Activated B cell treated with CpG ODN at 0.5 μM for 24 hours (primary cell): ENCODE data around the gene AOPEP. TPM values are rescaled to one million over a fixed set of nuclear protein-coding genes. Genes with fewer than 3 reads are reported as not detected.

ENCODE experiments used
- ATAC-seq: fragments of 200-7000 bp; cut with Tn5 transposase; one replicate; pipeline ENCODE4 v1.10.0; 2021; ENCODE audit warnings: low read depth, mild to moderate bottlenecking, moderate library complexity
- CTCF ChIA-PET: fragments of 350-600 bp; sonication (Branson Sonifier 250); formaldehyde crosslinking; loops from one replicate; lab custom pipeline; 2021; ENCODE audit warnings: antibody characterized with exemption; lab: Charles Lee
- POLR2A ChIA-PET: fragments of 350-600 bp; sonication (Branson Sonifier 250); formaldehyde crosslinking; loops from one replicate; lab custom pipeline; 2021; ENCODE audit warnings: antibody characterized with exemption; lab: Charles Lee
- DNase-seq: peaks from one replicate; pipeline ENCODE4 v3.0.0; 2022
- H3K27ac Mint-ChIP-seq: one replicate; pipeline ENCODE4 v1.8.0; 2020; ENCODE audit warnings: mixed read lengths
- H3K27me3 Mint-ChIP-seq: one replicate; pipeline ENCODE4 v1.8.0; 2021; ENCODE audit warnings: mixed read lengths
- H3K36me3 Mint-ChIP-seq: one replicate; pipeline ENCODE4 v1.8.0; 2021; ENCODE audit warnings: low read depth, mixed read lengths
- H3K4me1 Mint-ChIP-seq: one replicate; pipeline ENCODE4 v1.8.0; 2021; ENCODE audit warnings: mixed read lengths
- H3K4me3 Mint-ChIP-seq: one replicate; pipeline ENCODE4 v1.8.0; 2020; ENCODE audit warnings: mild to moderate bottlenecking, mixed read lengths
- H3K9me3 Mint-ChIP-seq: one replicate; pipeline ENCODE4 v1.8.0; 2020; ENCODE audit warnings: mixed read lengths
- intact Hi-C: fragments of 100-400 bp; cut with micrococcal nuclease; formaldehyde crosslinking; loops from one replicate; pipeline ENCODE4 v1.15.1; 2024
- total RNA-seq: library from RNA; stranded (reverse); gene quantifications from 2 replicates; pipeline ENCODE4 v1.2.3, GENCODE V29; 2022
- TF ChIP-seq, protein P1 (sequence below): fragments of 200-600 bp; IDR thresholded peaks from one replicate; pipeline ENCODE4 v1.8.0; 2022; ENCODE audit warnings: antibody characterized with exemption, mild to moderate bottlenecking

AOPEP gene
- total RNA-seq, 1 donor from 2014 or later = 20.4 TPM

DNA sequence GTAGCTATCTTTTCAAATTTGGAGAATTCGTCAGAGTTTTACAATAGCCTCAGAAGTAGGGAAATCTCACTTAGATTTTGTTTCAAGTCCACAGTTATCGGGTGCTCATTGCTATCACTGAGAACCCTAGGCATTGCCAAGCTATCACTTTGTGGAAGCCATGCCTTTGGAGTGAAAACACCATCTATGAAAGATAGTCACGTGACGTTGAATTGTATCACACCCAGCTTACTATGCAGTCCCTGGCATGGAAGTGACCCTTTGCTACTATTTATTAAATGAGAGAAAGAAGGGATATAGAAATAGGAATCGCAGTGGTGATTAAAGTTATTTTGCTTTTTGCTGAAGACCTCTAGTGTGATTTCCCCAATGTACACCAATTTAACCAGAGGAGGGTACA, 97.2 kb downstream of the AOPEP start:
- Mint-ChIP-seq H3K36me3 (peaks cover 23% of the 10 kb centered on the region), H3K9me3 (no peaks in the 10 kb centered on the region), H3K27ac (no peak overlapping the region), H3K27me3 (no peaks in the 10 kb centered on the region), H3K4me3 (no peak overlapping the region), H3K4me1 (peaks cover 6% of the 10 kb centered on the region)
- intact Hi-C loops = no loop called here
- CTCF ChIA-PET = no interaction called here
- no peak for DNase-seq
- POLR2A ChIA-PET = interaction anchor here (1.1 kb wide), 1 partner anchor 297 kb away, joined by 3 read pairs; no protein-coding TSS in a partner anchor
- no peak for ATAC-seq
- TF ChIP-seq, protein P1, sequence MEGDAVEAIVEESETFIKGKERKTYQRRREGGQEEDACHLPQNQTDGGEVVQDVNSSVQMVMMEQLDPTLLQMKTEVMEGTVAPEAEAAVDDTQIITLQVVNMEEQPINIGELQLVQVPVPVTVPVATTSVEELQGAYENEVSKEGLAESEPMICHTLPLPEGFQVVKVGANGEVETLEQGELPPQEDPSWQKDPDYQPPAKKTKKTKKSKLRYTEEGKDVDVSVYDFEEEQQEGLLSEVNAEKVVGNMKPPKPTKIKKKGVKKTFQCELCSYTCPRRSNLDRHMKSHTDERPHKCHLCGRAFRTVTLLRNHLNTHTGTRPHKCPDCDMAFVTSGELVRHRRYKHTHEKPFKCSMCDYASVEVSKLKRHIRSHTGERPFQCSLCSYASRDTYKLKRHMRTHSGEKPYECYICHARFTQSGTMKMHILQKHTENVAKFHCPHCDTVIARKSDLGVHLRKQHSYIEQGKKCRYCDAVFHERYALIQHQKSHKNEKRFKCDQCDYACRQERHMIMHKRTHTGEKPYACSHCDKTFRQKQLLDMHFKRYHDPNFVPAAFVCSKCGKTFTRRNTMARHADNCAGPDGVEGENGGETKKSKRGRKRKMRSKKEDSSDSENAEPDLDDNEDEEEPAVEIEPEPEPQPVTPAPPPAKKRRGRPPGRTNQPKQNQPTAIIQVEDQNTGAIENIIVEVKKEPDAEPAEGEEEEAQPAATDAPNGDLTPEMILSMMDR = no peak

- TF ChIP-seq, protein P1 = no peak
- ChIA-PET CTCF (no interaction called here), POLR2A (interaction anchor here (1.1 kb wide), 1 partner anchor 297 kb away, joined by 3 read pairs; no protein-coding TSS in a partner anchor)
- H3K4me3 Mint-ChIP-seq = no peak overlapping the region
- H3K27ac Mint-ChIP-seq = no peak overlapping the region
- H3K27me3 Mint-ChIP-seq = no peaks in the 10 kb centered on the region
- H3K4me1 Mint-ChIP-seq = peaks cover 6% of the 10 kb centered on the region
- no peak for ATAC-seq
- peaks cover 23% of the 10 kb centered on the region for H3K36me3 Mint-ChIP-seq
- intact Hi-C loops = no loop called here
- DNase-seq = no peak
- H3K9me3 Mint-ChIP-seq = no peaks in the 10 kb centered on the region
Observed at GRCh38 chr9:94824411-94824810, 97.9 kb downstream of the AOPEP start.

GRCh38 chr9:94824913-94825610, 98.6 kb downstream of the AOPEP start:
- DNase-seq (no peak), ATAC-seq (no peak)
- peaks cover 6% of the 10 kb centered on the region for H3K4me1 Mint-ChIP-seq
- no peaks in the 10 kb centered on the region for H3K27me3 Mint-ChIP-seq
- TF ChIP-seq, protein P1 = no peak
- no peak overlapping the region for H3K27ac Mint-ChIP-seq
- POLR2A ChIA-PET = no interaction called here
- no peaks in the 10 kb centered on the region for H3K9me3 Mint-ChIP-seq
- CTCF ChIA-PET = no interaction called here
- no peak overlapping the region for H3K4me3 Mint-ChIP-seq
- intact Hi-C loops = no loop called here
- H3K36me3 Mint-ChIP-seq = peaks cover 25% of the 10 kb centered on the region

- peaks cover 24% of the 10 kb centered on the region for H3K36me3 Mint-ChIP-seq
- CTCF ChIA-PET = no interaction called here
- ATAC-seq = no peak
Observed at GRCh38 chr9:94825611-94825958, 99.1 kb downstream of the AOPEP start.

DNA sequence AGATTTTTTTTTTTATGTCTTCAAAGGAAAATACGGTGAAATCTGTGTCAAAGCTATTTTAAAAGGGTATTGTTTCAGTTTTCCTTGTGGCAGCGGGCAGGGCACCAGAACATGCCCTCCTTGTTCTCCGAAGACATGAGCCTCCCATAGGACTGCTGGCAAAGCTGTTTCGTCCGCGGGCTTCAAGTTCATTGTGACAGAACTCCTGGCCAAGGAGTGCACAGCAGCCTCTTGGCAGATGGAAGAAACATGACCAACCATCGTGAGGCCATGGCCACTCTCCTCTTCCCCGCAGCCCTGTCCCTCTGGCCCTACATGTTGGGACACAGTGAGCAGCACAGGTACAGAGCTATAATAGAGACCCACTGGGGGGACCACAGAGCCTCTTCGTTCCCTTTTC, 99.5 kb downstream of the AOPEP start:
- Mint-ChIP-seq H3K4me3 (no peak overlapping the region), H3K9me3 (no peaks in the 10 kb centered on the region), H3K4me1 (peaks cover 4% of the 10 kb centered on the region), H3K27ac (no peak overlapping the region), H3K27me3 (no peaks in the 10 kb centered on the region), H3K36me3 (peaks cover 29% of the 10 kb centered on the region)
- DNase-seq (no peak), ATAC-seq (no peak)
- POLR2A ChIA-PET = no interaction called here
- TF ChIP-seq, protein P1 = no peak
- intact Hi-C loops = no loop called here
- CTCF ChIA-PET = no interaction called here

More at GRCh38 chr9:94825611-94825958, 99.1 kb downstream of the AOPEP start:
- Mint-ChIP-seq H3K4me1 (peaks cover 6% of the 10 kb centered on the region), H3K4me3 (no peak overlapping the region), H3K27ac (no peak overlapping the region), H3K27me3 (no peaks in the 10 kb centered on the region), H3K9me3 (no peaks in the 10 kb centered on the region)
- DNase-seq = no peak
- intact Hi-C loops = no loop called here
- TF ChIP-seq, protein P1 = no peak
- POLR2A ChIA-PET = no interaction called here
